Prostate gland (tissue), 2 donors: Measurements from ENCODE around the gene SUSD2. TPM values are rescaled to one million over a fixed set of nuclear protein-coding genes. Genes with fewer than 3 reads are reported as not detected.

Experiments
- DNase-seq: peaks from one replicate; pipeline ENCODE4 v3.0.0-alpha.2; 2019; ENCODE audit warnings: low spot score
- H3K27ac ChIP-seq, 2 donors: fragments of 200-600 bp; sonication (generic); 2 replicates each; pipeline ENCODE4 v1.5.1; 2017 to 2019
- H3K27me3 ChIP-seq: fragments of 200-600 bp; sonication (generic); replicated peaks from 2 replicates; pipeline ENCODE4 v1.5.1; 2019; ENCODE audit not compliant: insufficient read depth
- H3K36me3 ChIP-seq, 2 donors: fragments of 200-600 bp; sonication (generic); 1 replicate in 1 of 2; 2 replicates in 1 of 2; pipeline versions ENCODE4 v1.5.1 to v1.8.1; 2017 to 2019
- H3K4me1 ChIP-seq: fragments of 200-600 bp; sonication (generic); replicated peaks from 2 replicates; pipeline ENCODE4 v1.5.1; 2019
- H3K4me3 ChIP-seq, 2 donors: fragments of 200-600 bp; sonication (generic); 2 replicates each; pipeline ENCODE4 v1.5.1; 2017 to 2019
- H3K9me3 ChIP-seq: fragments of 200-600 bp; sonication (generic); 2 replicates; pipeline ENCODE4 v1.5.1; 2017
- CTCF ChIP-seq, 4 experiments: fragments of 200-600 bp in 2 of 4; fragments of 450-650 bp in 2 of 4; sonication (generic) in 2 of 4; IDR thresholded peaks; 1 replicate in 3 of 4; 2 replicates in 1 of 4; pipeline ENCODE4 v1.5.1; 2016 to 2019; ENCODE audit warnings: antibody characterized with exemption in 4 of 4, mild to moderate bottlenecking in 2 of 4, moderate library complexity in 2 of 4
- POLR2A ChIP-seq: fragments of 450-650 bp; IDR thresholded peaks from one replicate; pipeline ENCODE4 v1.6.1; 2016; ENCODE audit warnings: antibody characterized with exemption, mild to moderate bottlenecking
- POLR2AphosphoS5 ChIP-seq: sonication (generic); formaldehyde crosslinking; IDR thresholded peaks from one replicate; pipeline ENCODE4 v1.6.1; 2017; ENCODE audit warnings: antibody characterized with exemption
- WGBS: methylation state at CpG from one replicate; pipeline ENCODE4 v1.1.5; 2018; 5-methylcytosine and 5-hydroxymethylcytosine counted together
- intact Hi-C: fragments of 100-400 bp; cut with DNase I; formaldehyde crosslinking; loops from one replicate; pipeline ENCODE4 v1.14.2; 2022
- total RNA-seq, 2 donors: library from RNA; depleted of rRNA; stranded (reverse); fragments of >200 nt; gene quantifications; one replicate each; pipeline ENCODE4 v1.1.0, GENCODE V29; 2016

Gene SUSD2
- total RNA-seq, 2 donors from 2014 or later: 7.8 to 9.3 TPM

DNA sequence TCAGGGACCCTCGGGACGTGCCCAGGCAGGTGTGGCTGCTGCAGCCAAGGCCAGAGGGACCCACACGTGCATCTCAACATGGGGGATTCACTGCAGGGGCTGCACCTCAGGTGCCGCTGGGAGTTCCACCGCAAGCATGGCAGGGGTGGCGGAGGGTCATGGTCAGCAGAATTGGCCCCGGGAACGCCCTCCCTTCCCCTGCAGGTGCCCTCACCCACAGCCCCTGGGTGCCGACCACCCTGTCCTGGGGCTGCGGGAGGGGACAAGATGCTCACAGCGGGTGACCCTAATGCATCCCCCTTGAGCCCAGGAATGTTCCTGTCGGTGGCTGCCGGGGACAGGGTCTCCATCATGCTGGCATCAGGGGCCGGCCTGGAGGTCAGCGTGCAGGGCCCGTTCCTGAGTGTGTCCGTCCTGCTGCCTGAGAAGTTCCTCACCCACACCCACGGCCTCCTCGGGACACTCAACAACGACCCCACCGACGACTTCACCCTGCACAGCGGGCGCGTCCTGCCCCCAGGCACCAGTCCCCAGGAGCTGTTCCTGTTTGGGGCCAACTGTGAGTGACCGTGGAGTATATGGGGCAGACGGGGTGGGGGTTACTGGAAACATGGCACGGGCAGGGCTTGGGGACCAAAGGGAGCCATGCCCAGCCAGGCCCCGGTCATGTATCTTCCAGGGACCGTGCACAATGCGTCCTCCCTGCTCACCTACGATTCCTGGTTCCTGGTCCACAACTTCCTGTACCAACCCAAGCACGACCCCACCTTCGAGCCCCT is 5.8 kb downstream of the SUSD2 start:
- Histone ChIP-seq H3K9me3 (no peaks in the 10 kb centered on the region), H3K4me1 (peaks cover 10% of the 10 kb centered on the region), H3K27me3 (no peaks in the 10 kb centered on the region), H3K36me3 (no peaks in the 10 kb centered on the region), H3K4me3 (no peak overlapping the region), H3K27ac (no peak overlapping the region)
- intact Hi-C loops: loop anchor here (10.0 kb wide), 1 partner anchor 338 kb away; no protein-coding TSS in a partner anchor
- no peak for TF ChIP-seq CTCF (IDR thresholded peaks at IDR 0.05)
- no peak for TF ChIP-seq POLR2AphosphoS5
- TF ChIP-seq POLR2A: no peak
- WGBS: 86% methylated on average over 28 of the region's 34 CpGs
- no peak for DNase-seq

- no peak for TF ChIP-seq POLR2AphosphoS5
- no peak for TF ChIP-seq POLR2A
- TF ChIP-seq CTCF (IDR thresholded peaks at IDR 0.05): no peak
- H3K4me3 ChIP-seq: no peak overlapping the region
- H3K27ac ChIP-seq: no peak overlapping the region
- WGBS: 92% methylated on average over 37 of the region's 37 CpGs
- H3K36me3 ChIP-seq: no peaks in the 10 kb centered on the region
- no peaks in the 10 kb centered on the region for H3K27me3 ChIP-seq
- no peaks in the 10 kb centered on the region for H3K9me3 ChIP-seq
- intact Hi-C loops: loop anchor here (10.0 kb wide), 1 partner anchor 337 kb away; no protein-coding TSS in a partner anchor
- no peak for DNase-seq
- H3K4me1 ChIP-seq: peaks cover 10% of the 10 kb centered on the region
Observed at GRCh38 chr22:24187731-24188644, 6.7 kb downstream of the SUSD2 start.

DNA sequence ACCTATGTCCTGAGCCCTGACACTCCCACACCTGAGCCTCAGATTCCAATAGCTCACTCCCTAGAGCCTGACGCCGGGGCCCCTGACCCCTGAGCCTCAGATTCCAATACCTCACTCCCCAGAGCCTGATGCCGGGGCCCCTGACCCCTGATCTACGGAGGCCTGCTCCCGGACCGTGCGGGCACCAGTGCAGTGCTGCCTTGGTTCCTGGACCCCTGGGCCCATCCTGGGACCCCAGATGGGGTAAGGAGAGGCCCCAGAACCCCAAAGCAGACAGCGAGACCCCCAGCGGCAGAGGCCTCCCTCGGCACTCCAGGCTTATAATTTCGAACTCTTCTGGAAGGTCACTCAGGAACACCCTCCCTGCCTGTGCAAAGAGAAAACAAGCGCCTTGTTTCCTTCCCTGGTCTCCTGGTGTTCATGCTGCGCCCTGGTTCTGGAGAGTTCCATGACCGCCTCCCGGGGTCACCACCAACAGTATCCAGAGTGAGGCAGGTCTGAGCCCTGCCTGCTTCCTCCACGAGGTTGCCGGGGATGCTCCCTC is 7.5 kb downstream of the SUSD2 start:
- DNase-seq: no peak

More for the DNA sequence above, 7.5 kb downstream of the SUSD2 start:
- TF ChIP-seq POLR2AphosphoS5 (no peak), CTCF (IDR thresholded peaks at IDR 0.05) (no peak), POLR2A (no peak)
- Histone ChIP-seq H3K27me3 (no peaks in the 10 kb centered on the region), H3K27ac (no peak overlapping the region), H3K36me3 (no peaks in the 10 kb centered on the region), H3K4me1 (peaks cover 10% of the 10 kb centered on the region), H3K9me3 (no peaks in the 10 kb centered on the region), H3K4me3 (no peak overlapping the region)
- 83% methylated on average over 17 of the region's 17 CpGs for whole genome bisulfite sequencing
- intact Hi-C loops: loop anchor here (1.0 to 10.0 kb wide), 2 partner anchors 59 to 336 kb away; no protein-coding TSS in a partner anchor
